Neutrophil (primary cell): Measurements from ENCODE around the gene HELZ.

ENCODE experiments used
- H3K27ac ChIP-seq: fragments of 200-600 bp; sonication (generic); 2 replicates; pipeline ENCODE4 v1.5.1; 2016; ENCODE audit warnings: mild to moderate bottlenecking, moderate library complexity
- H3K27me3 ChIP-seq: fragments of 200-600 bp; sonication (generic); 2 replicates; pipeline ENCODE4 v1.6.0; 2016; ENCODE audit warnings: mild to moderate bottlenecking
- H3K36me3 ChIP-seq: fragments of 200-600 bp; sonication (generic); 2 replicates; pipeline ENCODE4 v1.5.1; 2017
- H3K4me1 ChIP-seq, 2 experiments: fragments of 200-600 bp in 1 of 2; sonication (generic) in 1 of 2; 1 replicate in 1 of 2; 2 replicates in 1 of 2; pipeline versions ENCODE4 v1.5.1 to v1.6.1; 2013 to 2016; ENCODE audit warnings: low read depth in 1 of 2, low read length in 1 of 2, mild to moderate bottlenecking in 1 of 2, moderate library complexity in 1 of 2; ENCODE audit not compliant: control insufficient read depth in 1 of 2, insufficient read depth in 1 of 2
- H3K4me3 ChIP-seq, 2 experiments: fragments of 200-600 bp in 1 of 2; sonication (generic) in 1 of 2; 1 replicate in 1 of 2; 2 replicates in 1 of 2; pipeline ENCODE4 v1.5.1; 2013 to 2016; ENCODE audit warnings: low read depth in 1 of 2, low read length in 1 of 2, mild to moderate bottlenecking in 1 of 2, moderate library complexity in 1 of 2
- H3K9me3 ChIP-seq: fragments of 200-600 bp; sonication (generic); 2 replicates; pipeline ENCODE4 v1.5.1; 2016
- TF ChIP-seq, protein P1 (sequence below): fragments of 200-600 bp; sonication (generic); IDR thresholded peaks from 2 replicates; pipeline ENCODE4 v1.5.1; 2016; ENCODE audit warnings: antibody characterized with exemption

Gene HELZ

DNA sequence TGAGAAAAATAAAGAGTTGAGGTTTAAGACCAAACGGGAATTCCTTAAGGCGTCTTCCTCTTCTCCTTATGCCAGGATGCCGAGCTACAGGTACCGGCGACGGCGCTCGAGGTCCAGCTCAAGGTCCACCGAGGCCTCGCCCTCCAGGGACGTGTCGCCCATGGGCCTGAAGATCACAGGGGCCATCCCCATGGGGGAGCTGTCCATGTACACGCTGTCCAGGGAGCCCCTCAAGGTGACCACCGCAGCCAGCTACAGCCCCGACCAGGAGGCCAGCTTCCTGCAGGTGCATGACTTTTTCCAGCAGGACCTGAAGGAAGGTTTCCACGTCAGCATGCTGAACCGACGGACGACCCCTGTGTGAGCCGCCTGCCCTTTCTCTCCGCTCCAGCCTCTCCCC is 214.4 kb downstream of the HELZ start:
- no peaks in the 10 kb centered on the region for H3K36me3 ChIP-seq
- TF ChIP-seq, protein P1, sequence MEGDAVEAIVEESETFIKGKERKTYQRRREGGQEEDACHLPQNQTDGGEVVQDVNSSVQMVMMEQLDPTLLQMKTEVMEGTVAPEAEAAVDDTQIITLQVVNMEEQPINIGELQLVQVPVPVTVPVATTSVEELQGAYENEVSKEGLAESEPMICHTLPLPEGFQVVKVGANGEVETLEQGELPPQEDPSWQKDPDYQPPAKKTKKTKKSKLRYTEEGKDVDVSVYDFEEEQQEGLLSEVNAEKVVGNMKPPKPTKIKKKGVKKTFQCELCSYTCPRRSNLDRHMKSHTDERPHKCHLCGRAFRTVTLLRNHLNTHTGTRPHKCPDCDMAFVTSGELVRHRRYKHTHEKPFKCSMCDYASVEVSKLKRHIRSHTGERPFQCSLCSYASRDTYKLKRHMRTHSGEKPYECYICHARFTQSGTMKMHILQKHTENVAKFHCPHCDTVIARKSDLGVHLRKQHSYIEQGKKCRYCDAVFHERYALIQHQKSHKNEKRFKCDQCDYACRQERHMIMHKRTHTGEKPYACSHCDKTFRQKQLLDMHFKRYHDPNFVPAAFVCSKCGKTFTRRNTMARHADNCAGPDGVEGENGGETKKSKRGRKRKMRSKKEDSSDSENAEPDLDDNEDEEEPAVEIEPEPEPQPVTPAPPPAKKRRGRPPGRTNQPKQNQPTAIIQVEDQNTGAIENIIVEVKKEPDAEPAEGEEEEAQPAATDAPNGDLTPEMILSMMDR, result no peak
- H3K27me3 ChIP-seq, result no peaks in the 10 kb centered on the region
- H3K4me1 ChIP-seq, result no peaks in the 10 kb centered on the region
- H3K4me3 ChIP-seq, result no peak overlapping the region
- no peaks in the 10 kb centered on the region for H3K9me3 ChIP-seq
- H3K27ac ChIP-seq, result no peak overlapping the region

DNA sequence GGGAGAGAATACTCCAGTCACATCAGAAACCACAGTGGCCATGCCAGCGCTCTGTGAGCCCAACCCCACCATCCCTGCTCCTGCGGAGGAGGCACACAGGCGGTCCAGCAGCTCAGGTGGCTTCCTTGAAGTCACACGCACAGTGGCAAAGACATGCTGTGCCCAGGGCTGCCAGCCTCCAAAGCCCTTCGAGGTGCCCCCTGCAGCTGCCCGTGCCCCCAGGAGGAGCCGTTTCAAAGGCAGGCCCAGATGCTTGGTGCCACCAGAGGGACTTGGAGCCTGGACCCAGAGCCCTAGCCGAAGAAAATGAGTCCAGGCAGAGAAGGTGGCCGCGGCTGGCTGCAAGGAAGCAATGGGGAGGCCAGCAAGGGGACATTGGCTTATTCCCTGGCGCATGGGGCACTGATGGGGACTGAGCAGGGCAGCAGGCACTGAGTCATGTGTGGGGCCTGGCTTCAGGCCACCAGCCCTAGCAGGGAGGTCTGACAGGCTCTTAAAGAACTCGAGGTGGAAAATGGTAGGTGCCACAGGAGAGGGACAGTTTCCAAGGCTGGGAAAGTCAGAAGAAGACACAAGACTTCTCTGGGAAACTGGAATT is 217.9 kb downstream of the HELZ start:
- Histone ChIP-seq H3K4me1 (no peaks in the 10 kb centered on the region), H3K36me3 (no peaks in the 10 kb centered on the region), H3K4me3 (no peak overlapping the region), H3K9me3 (no peaks in the 10 kb centered on the region), H3K27ac (no peak overlapping the region), H3K27me3 (no peaks in the 10 kb centered on the region)
- TF ChIP-seq, protein P1, result no peak

DNA sequence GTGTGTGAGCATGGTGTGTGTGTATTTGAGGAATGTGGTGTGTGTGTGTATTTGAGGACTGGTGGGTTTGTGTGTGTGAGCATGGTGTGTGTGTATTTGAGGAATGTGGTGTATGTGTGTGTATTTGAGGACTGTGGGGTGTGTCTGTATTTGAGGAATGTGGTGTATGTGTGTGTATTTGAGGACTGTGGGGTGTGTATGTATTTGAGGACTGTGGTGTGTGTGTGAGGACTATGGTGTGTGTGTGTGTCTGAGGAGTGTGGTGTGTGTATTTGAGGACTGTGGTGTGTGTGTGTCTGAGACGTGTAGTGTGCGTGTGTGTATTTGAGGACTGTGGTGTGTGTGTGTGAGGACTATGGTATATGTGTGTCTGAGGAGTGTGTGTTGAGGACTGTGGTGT is 218.7 kb downstream of the HELZ start:
- no peak overlapping the region for H3K4me3 ChIP-seq
- H3K36me3 ChIP-seq, result no peaks in the 10 kb centered on the region
- TF ChIP-seq, protein P1, result no peak
- no peaks in the 10 kb centered on the region for H3K27me3 ChIP-seq
- H3K9me3 ChIP-seq, result no peaks in the 10 kb centered on the region
- no peak overlapping the region for H3K27ac ChIP-seq
- no peaks in the 10 kb centered on the region for H3K4me1 ChIP-seq

DNA sequence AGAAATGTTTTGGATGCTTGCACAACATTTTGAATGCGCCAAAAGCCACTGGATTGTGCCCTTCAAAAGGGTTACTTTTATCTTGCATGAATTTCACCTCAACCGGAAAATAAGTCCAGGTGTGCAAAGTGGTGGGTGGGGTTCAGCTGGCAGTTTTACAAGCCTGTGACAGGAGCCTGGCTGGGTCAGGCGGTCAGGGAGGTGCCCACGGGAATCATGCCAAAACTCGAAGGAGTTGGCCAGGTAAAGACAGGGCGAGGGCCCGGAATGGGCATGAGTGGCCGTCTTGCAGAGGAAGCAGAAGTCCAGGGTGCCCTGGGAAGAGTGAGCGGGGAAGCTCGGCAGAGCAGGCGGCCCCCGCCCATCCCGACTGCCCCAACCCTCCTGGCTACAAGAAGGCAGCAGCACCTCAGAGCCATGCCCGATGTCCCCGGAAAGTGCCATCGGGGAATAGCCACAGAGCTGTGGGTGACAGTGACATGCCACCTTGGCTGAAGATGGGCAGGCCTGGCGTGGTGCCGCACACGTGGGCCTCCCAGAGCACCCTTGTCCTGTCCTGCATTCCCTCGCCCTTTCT is 219.7 kb downstream of the HELZ start:
- Histone ChIP-seq H3K4me3 (no peak overlapping the region), H3K9me3 (no peaks in the 10 kb centered on the region), H3K4me1 (no peaks in the 10 kb centered on the region), H3K27me3 (no peaks in the 10 kb centered on the region), H3K27ac (no peak overlapping the region), H3K36me3 (no peaks in the 10 kb centered on the region)
- TF ChIP-seq, protein P1, result no peak

DNA sequence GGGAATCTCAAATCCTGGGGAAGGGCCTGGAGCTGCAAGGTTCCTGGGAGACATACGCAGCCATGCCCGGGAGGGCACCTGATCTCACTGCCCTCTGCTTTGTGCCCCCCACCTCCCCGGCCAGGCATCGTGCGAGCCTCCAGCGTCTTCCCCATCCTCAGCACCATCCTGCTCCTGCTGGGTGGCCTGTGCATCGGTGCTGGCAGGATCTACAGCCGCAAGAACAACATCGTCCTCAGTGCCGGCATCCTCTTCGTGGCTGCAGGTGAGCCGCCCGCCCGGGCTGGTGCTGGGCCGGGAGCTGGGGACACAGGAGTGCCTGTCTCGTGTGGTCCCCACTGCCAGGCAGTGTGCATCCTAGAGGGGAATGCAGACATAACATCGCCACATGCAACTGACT is 220.3 kb downstream of the HELZ start:
- H3K27me3 ChIP-seq, result no peaks in the 10 kb centered on the region
- TF ChIP-seq, protein P1, result no peak
- H3K4me3 ChIP-seq, result no peak overlapping the region
- H3K36me3 ChIP-seq, result no peaks in the 10 kb centered on the region
- H3K27ac ChIP-seq, result no peak overlapping the region
- no peaks in the 10 kb centered on the region for H3K9me3 ChIP-seq
- H3K4me1 ChIP-seq, result no peaks in the 10 kb centered on the region
